ENCODE results near the gene FHOD3.

The FHOD3 gene

GRCh38 chr18:36322408-36322728, 24.9 kb downstream of the FHOD3 start:
- no peak for TF ChIP-seq REST (IDR thresholded peaks at IDR 0.05; ENCODE audit: insufficient read depth in 1 of 2, low read depth in 2 of 2, low read length in 2 of 2)

- no peak for TF ChIP-seq REST (IDR thresholded peaks at IDR 0.05; ENCODE audit: insufficient read depth in 1 of 2, low read depth in 2 of 2, low read length in 2 of 2)
- TF ChIP-seq SIN3A (IDR thresholded peaks at IDR 0.05; ENCODE audit: borderline replicate concordance, insufficient read depth, low read length) = no peak
- TF ChIP-seq TAF1 (IDR thresholded peaks at IDR 0.05; ENCODE audit: borderline replicate concordance, insufficient read depth, low read length) = no peak
- TF ChIP-seq POLR2AphosphoS5 (IDR thresholded peaks at IDR 0.05; ENCODE audit: low read depth, low read length) = no peak
- TF ChIP-seq FOXP2 (optimal IDR thresholded peaks at IDR 0.05; ENCODE audit: borderline replicate concordance, extremely low read depth, extremely low read length, insufficient read depth) = no peak
These were observed 25.2 kb downstream of the FHOD3 start for GRCh38 chr18:36322734-36323133.

- TF ChIP-seq FOXP2 (optimal IDR thresholded peaks at IDR 0.05; ENCODE audit: borderline replicate concordance, extremely low read depth, extremely low read length, insufficient read depth) (no peak), POLR2AphosphoS5 (IDR thresholded peaks at IDR 0.05; ENCODE audit: low read depth, low read length) (no peak), REST (IDR thresholded peaks at IDR 0.05; ENCODE audit: insufficient read depth in 1 of 2, low read depth in 2 of 2, low read length in 2 of 2) (no peak)
These were observed 25.9 kb downstream of the FHOD3 start for GRCh38 chr18:36323421-36323820.

GRCh38 chr18:36325846-36326245, 28.3 kb downstream of the FHOD3 start:
- TF ChIP-seq TAF1 (IDR thresholded peaks at IDR 0.05; ENCODE audit: borderline replicate concordance, insufficient read depth, low read length) (no peak), REST (IDR thresholded peaks at IDR 0.05; ENCODE audit: insufficient read depth in 1 of 2, low read depth in 2 of 2, low read length in 2 of 2) (no peak), POLR2AphosphoS5 (IDR thresholded peaks at IDR 0.05; ENCODE audit: low read depth, low read length) (no peak), FOXP2 (optimal IDR thresholded peaks at IDR 0.05; ENCODE audit: borderline replicate concordance, extremely low read depth, extremely low read length, insufficient read depth) (no peak), SIN3A (IDR thresholded peaks at IDR 0.05; ENCODE audit: borderline replicate concordance, insufficient read depth, low read length) (no peak)

- TF ChIP-seq FOXP2 (optimal IDR thresholded peaks at IDR 0.05; ENCODE audit: borderline replicate concordance, extremely low read depth, extremely low read length, insufficient read depth) (no peak), TAF1 (IDR thresholded peaks at IDR 0.05; ENCODE audit: borderline replicate concordance, insufficient read depth, low read length) (no peak), SIN3A (IDR thresholded peaks at IDR 0.05; ENCODE audit: borderline replicate concordance, insufficient read depth, low read length) (no peak), POLR2AphosphoS5 (IDR thresholded peaks at IDR 0.05; ENCODE audit: low read depth, low read length) (no peak), REST (IDR thresholded peaks at IDR 0.05; ENCODE audit: insufficient read depth in 1 of 2, low read depth in 2 of 2, low read length in 2 of 2) (no peak)
These were observed 29.3 kb downstream of the FHOD3 start for GRCh38 chr18:36326771-36327170.

All from PFSK-1 (cell line).